Epithelial cell of esophagus (primary cell): ENCODE measurements around the gene RAD51B.
A peak's percentile ranks its signal among the peaks of the same experiment; 100 is the strongest.

Source experiments
- DNase-seq: peaks from one replicate; pipeline ENCODE4 v3.0.0; 2010; ENCODE audit warnings: low read depth
- H3K4me3 ChIP-seq: 2 replicates; pipeline ENCODE4 v1.5.1; 2011; ENCODE audit warnings: mild to moderate bottlenecking, low read length, control low read depth
- CTCF ChIP-seq: IDR thresholded peaks from 2 replicates; pipeline ENCODE4 v1.5.1; 2011; ENCODE audit warnings: low read depth, mild to moderate bottlenecking, low read length, control low read depth, inconsistent platforms; ENCODE audit not compliant: insufficient read depth; ENCODE audit errors: missing control alignments

RAD51B gene

GRCh38 chr14:67875175-67876006 is 55.8 kb downstream of the RAD51B start:
- H3K4me3 ChIP-seq = no peak overlapping the region
- no peak for TF ChIP-seq CTCF
- no peak for DNase-seq

GRCh38 chr14:67879026-67879425 is 59.4 kb downstream of the RAD51B start:
- TF ChIP-seq CTCF = no peak
- H3K4me3 ChIP-seq = no peak overlapping the region
- DNase-seq = no peak

GRCh38 chr14:67881225-67881624 is 61.6 kb downstream of the RAD51B start:
- no peak overlapping the region for H3K4me3 ChIP-seq
- DNase-seq = no peak
- TF ChIP-seq CTCF = no peak

GRCh38 chr14:67882986-67883555 is 63.5 kb downstream of the RAD51B start:
- TF ChIP-seq CTCF = no peak
- no peak overlapping the region for H3K4me3 ChIP-seq
- DNase-seq = no peak

- no peak overlapping the region for H3K4me3 ChIP-seq
- DNase-seq = peak; percentile 10
- peak; percentile 9 for TF ChIP-seq CTCF
Measured at GRCh38 chr14:67883717-67884116, 64.1 kb downstream of the RAD51B start.

- no peak for DNase-seq
- TF ChIP-seq CTCF = no peak
- no peak overlapping the region for H3K4me3 ChIP-seq
Measured at GRCh38 chr14:67886191-67886590, 66.6 kb downstream of the RAD51B start.

- H3K4me3 ChIP-seq = no peak overlapping the region
- no peak for DNase-seq
- TF ChIP-seq CTCF = no peak
Measured at GRCh38 chr14:67887478-67887877, 67.9 kb downstream of the RAD51B start.
